HG03039 (cell line): ENCODE results near the gene ZAR1.
"Not testable (repeated sequence)": the region's sequence is repeated elsewhere in the genome, so short reads cannot be mapped to it uniquely, and the experiment has no call there.

Experiments
- ATAC-seq: cut with Tn5 transposase; IDR thresholded peaks from one replicate; pipeline ENCODE4 v1.9.1; 2021; ENCODE audit warnings: mild to moderate bottlenecking, moderate library complexity; ENCODE audit not compliant: unreplicated experiment

Gene ZAR1, protein sequence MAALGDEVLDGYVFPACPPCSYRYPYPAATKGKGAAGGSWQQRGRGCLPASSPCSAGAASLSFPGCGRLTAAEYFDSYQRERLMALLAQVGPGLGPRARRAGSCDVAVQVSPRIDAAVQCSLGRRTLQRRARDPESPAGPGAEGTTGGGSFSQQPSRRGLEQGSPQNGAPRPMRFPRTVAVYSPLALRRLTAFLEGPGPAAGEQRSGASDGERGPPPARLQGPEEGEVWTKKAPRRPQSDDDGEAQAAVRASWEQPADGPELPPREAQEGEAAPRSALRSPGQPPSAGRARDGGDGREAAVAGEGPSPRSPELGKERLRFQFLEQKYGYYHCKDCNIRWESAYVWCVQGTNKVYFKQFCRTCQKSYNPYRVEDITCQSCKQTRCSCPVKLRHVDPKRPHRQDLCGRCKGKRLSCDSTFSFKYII

DNA sequence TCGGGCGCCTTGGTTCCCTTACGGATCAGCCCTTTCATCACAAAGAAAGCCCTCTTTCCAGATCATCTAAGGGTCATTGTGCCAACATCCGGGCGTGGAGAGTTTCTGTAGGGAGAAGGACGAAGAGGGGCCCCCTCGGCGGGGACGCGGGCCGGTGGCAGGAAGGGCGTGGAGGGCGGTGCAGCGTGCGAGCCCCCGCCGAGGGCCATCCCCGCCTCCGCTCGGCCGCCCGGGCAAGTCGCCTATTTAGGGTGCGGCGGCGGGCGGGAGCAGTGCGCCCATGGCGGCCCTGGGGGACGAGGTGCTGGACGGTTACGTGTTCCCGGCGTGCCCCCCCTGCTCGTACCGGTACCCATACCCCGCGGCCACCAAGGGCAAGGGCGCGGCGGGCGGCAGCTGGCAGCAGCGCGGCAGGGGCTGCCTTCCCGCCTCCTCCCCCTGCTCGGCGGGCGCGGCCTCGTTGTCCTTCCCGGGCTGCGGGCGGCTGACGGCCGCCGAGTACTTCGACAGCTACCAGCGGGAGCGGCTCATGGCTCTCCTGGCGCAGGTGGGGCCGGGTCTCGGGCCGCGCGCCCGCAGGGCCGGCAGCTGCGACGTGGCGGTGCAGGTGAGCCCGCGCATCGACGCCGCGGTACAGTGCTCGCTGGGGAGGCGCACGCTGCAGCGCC, at the start of gene ZAR1:
TSS of gene ZAR1 (plus strand) at position 241 of the 668 bp plus-strand sequence. CDS start at position 281, 40 bp downstream.
- no peak for ATAC-seq

- not testable (repeated sequence) for ATAC-seq
Observed at GRCh38 chr4:48440914-48441313, 49.1 kb upstream of the ZAR1 start.

- ATAC-seq = no peak
Observed at GRCh38 chr4:48445704-48446103, 44.3 kb upstream of the ZAR1 start.

DNA sequence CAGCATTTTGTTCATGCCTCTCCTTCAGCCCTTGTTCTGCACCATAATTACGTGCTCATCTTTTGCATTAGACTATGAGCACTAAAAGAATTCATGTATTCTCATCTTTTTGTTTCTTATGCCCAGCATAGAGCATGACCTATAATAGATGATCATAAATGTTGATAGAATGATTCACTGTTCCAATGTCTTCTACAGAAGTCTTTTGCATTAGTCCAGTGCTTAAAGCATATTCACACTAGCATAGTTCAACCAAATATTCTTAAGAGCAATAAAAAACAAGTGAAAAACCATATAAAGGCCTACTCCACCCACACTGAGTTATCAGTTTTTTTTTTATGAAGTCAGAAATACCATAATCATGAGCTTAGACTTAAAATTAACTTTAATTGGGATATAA, 43.4 kb upstream of the ZAR1 start:
- ATAC-seq = no peak

GRCh38 chr4:48449151-48449550, 40.9 kb upstream of the ZAR1 start:
- no peak for ATAC-seq

GRCh38 chr4:48450740-48451139, 39.3 kb upstream of the ZAR1 start:
- no peak for ATAC-seq

DNA sequence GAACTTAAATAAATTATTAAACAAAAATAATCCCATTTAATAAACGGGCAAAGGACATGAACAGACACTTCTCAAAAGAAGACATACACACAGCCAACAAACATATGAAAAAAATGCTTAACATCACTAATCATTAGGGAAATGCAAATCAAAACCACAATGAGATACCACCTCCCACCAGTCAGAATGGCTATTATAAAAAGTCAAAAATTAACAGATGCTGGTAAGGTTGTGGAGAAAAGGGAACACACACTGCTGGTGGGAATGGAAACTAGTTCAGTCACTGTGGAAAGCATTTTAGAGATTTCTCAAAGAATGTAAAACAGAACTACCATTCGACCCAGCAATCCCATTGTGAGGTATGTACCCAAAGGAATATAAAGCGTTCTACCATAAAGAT, 38.4 kb upstream of the ZAR1 start:
- not testable (repeated sequence) for ATAC-seq

GRCh38 chr4:48454591-48454990, 35.5 kb upstream of the ZAR1 start:
- ATAC-seq = no peak

DNA sequence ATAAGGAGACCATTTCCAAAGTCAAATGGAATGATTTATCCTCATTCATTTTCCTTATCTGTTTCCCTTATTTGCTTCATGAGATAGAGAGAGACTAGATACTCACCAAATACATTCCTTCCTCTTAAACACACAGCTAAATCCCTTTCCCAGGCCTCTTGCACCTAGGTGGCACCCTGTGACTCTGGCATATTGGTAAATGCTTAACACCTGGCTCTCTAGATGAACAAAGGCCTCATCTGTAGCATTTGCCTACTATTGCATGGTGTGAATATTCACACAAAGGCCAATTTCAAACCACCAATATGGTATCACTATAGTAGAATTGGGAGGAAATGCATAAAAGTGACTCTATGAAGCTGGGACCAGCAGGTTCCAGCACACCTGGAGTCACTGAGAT, 29.1 kb upstream of the ZAR1 start:
- no peak for ATAC-seq

DNA sequence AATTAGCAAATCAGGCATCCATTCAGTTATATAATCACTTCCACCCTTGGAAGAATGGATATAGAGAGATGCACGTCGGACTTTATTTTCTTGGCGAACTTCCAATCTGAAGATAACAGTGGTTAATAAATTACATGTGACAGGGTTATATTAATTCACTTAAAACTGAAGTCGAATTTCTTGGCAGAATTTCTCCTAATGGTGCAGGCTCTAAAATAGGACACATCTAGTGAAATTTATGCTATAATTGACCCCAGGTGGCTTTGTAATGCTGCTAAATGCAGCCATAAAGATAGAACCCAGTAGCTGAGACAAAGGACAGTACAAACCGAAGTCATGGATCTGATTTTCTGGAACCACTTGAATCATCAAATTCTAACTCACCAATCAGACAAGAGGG, 27.7 kb upstream of the ZAR1 start:
- ATAC-seq = no peak

- ATAC-seq = no peak
Observed at GRCh38 chr4:48467442-48467841, 22.6 kb upstream of the ZAR1 start.

DNA sequence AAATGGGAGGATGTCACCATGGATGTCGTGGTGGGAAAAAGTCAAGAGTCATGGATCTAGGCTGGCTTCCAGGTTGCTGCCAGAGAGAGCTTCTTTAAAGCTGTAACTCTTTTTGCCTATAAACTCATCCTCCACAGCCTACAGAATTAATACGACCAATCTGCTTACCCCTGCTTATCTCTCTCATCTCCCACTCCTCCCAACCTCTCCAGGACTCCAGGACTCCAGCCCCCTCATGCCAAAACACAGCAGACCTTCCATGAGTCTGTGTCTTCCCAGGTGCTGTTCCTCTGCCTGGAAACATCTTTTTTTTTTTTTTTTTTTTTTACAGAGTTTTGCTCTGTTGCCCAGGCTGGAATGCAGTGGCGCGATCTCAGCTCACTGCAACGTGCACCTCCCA, 22.2 kb upstream of the ZAR1 start:
- no peak for ATAC-seq

DNA sequence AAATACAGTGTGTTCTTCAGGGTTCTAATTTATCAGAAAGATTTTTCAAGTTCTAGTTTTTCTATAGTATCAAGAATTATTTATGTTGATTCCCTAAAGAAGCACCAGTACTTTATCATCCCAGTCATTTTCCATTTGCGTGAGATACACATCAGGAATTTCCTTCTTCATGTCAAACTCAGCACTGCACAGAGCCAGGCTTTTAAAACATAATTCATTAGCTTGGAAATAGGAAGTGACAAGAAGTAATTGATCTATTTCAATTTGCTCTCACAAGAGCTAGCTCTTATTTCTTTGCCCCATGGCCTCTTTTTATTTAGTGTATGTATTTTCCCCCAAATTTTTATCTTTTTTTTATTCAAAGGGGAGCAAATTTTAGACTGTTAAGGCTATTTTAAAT, 19.9 kb upstream of the ZAR1 start:
- no peak for ATAC-seq

GRCh38 chr4:48470570-48470969, 19.5 kb upstream of the ZAR1 start:
- no peak for ATAC-seq

DNA sequence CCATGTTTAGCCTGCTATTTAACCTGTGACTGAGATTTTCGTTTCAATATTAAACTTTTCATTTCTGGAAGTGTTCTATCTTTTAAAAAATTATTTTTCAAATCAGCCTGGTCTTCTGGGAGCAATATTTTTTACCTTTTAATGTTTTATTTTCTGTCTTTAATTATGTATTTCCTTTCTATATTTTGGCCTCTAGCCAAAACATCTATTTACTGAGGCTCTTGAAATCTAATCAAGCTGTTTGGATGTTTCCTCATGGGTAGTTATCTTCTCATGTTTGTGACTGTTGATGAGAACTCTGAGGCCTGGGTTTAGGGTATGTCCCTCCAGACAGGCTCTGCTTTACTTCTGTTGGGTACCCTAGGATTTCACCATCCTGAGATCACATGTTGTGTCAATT, 17.3 kb upstream of the ZAR1 start:
- no peak for ATAC-seq

DNA sequence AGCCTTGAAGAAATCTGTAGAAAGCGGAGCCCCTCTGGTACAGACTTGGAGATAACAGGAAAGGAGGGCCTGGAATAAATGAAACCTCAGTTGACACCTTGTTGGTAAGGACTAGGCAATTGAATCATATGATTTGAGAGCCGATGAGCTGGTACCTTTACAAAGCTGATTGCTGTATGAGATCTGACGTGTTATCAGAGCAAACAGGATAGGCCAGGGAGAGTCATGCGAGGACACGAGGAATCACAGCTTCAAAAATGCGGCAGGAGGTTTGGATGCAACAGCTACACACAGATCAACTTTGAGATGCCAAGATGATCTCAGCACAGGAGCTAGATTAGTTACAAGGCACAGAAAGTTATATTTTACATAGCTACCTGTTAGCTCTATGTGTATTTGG, 14.3 kb upstream of the ZAR1 start:
- no peak for ATAC-seq

GRCh38 chr4:48478273-48478672, 11.8 kb upstream of the ZAR1 start:
- no peak for ATAC-seq

- ATAC-seq = no peak
Observed at GRCh38 chr4:48481581-48481980, 8.5 kb upstream of the ZAR1 start.

- ATAC-seq = no peak
Observed at GRCh38 chr4:48483006-48483776, 6.9 kb upstream of the ZAR1 start, which contains the start of gene SLC10A4. Gene SLC10A4, plus strand, starts transcription at chr4:48483343. Its CDS starts 219 bp downstream, at chr4:48483562.

- no peak for ATAC-seq
Observed at GRCh38 chr4:48483777-48484493, 6.1 kb upstream of the ZAR1 start.
